G401 (cell line): ENCODE results near the gene SEPTIN7. TPM values are rescaled to one million over a fixed set of nuclear protein-coding genes. Genes with fewer than 3 reads are reported as not detected.
A peak's percentile ranks its signal among the peaks of the same experiment; 100 is the strongest.

ENCODE experiments used
- DNase-seq: peaks from one replicate; pipeline ENCODE4 v3.0.0-alpha.2; 2015; ENCODE audit warnings: low spot score
- in situ Hi-C: cut with HindIII; loops from 2 replicates; pipeline ENCODE4 v1.10.0; 2016; ENCODE audit warnings: low sequenced_read_pairs, mixed read lengths
- total RNA-seq: library from RNA; depleted of rRNA; stranded (reverse); fragments of >200 nt; shearing (Covaris generic); gene quantifications from 2 replicates; pipeline ENCODE4 v1.2.3, GENCODE V29; 2014

SEPTIN7 gene
- total RNA-seq, 1 experiment from 2014 or later, result 244 TPM

- in situ Hi-C loops, result no loop called here
- no peak for DNase-seq
These were observed 18.9 kb upstream of the SEPTIN7 start for GRCh38 chr7:35781767-35782515.

- no peak for DNase-seq
- in situ Hi-C loops, result no loop called here
These were observed 16.5 kb upstream of the SEPTIN7 start for GRCh38 chr7:35784332-35784731.

DNA sequence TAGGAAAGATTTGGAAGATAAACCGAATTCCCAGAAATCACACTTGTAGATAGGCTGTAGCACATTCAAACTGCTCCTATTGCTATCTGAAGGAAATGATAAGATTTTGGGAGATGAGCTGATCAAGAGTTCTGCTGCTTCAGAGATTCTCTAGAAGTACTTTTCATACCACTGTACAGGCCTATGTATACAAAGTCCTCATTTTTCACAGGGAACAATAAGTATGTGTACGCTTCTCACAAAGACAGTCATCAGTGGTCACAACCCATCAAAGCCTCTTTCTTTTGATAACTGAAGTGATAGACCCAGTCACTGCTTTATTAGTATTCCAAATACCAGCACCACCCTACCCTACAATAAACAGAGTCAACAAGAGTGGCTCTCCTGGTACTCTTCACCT lies 15.6 kb upstream of the SEPTIN7 start:
- in situ Hi-C loops, result no loop called here

DNA sequence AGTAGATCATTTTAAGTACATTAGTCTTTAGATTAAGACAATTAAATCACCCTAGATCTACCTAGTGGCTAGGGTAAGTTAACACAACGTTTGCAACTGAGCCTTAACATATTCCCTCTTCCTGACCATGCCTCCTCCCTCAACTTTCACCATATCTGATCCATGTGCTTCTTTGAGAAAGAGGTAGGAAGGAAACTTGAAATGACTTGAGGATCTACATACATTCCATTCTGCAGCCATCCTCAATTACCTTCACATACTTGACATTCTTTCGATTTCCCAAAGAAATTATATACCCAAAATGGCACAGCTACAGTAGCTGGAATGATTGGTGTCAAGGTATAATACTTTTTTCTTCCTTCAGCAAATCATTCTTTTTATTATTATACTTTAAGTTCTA lies 12.9 kb upstream of the SEPTIN7 start:
- DNase-seq, result no peak
- in situ Hi-C loops, result no loop called here

More for the DNA sequence above, 15.6 kb upstream of the SEPTIN7 start:
- no peak for DNase-seq

DNA sequence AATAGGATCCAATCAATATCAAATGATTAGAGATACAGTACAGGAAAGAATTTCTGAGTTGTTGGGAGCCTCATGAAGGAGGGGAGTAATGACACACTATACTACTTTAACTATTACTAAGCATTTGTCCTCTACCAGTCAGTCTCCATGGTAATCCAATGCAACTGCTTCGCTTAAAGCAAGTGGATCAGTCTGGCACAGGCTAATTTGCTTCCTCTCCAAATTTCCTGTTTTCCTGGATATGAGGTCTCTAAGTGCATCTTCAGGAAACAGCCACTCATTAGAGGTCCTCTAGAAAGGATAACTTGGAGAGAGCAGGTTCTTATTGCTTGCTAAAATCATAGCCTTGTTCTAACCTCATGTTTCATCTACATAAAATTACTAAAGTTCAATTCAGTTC lies 8.4 kb upstream of the SEPTIN7 start:
- in situ Hi-C loops, result no loop called here
- DNase-seq, result no peak

- in situ Hi-C loops, result no loop called here
These were observed 7.9 kb upstream of the SEPTIN7 start for GRCh38 chr7:35792873-35793489.

GRCh38 chr7:35797311-35797710 lies 3.5 kb upstream of the SEPTIN7 start:
- no peak for DNase-seq
- in situ Hi-C loops, result no loop called here

More at GRCh38 chr7:35792873-35793489, 7.9 kb upstream of the SEPTIN7 start:
- DNase-seq, result no peak

DNA sequence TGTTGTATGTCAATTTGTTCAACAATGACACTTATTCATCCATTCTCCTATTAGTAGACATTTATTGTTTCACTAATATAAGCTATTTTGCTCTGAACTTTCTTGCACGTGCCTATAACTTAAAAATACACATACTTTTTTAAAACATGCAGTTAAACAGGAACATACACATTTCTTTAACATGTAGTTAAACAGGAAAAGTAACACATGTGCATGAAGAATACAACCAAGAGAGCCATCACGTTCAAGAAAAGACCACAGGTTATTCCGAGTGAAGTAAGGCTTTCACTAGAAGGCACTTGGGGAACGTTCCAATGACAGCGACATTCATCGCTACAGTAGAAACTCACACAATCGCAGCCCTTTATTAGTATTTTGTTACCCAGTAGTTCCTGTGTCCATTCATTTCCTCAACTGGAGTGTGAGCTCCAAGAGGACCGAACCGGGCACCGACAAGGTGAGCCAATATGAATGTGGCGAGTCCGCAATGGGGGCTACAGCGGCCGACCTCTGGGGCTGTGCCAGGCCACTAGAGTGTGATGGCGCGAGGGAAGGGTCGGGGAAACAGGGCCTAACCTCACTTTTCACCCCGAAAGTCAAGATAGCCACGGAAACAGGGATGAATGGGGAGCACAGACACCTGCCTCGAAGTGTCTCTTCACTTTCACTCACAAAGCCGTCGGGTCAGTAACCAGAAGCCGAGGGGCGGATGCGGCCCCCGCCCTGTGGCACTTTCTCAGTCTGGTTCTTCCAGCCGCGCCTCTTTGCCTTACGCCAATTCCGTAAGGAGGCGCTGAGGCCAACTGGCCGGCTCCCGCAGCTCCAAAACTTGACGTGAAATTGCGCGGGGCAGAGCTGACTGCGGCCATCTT lies 775 bp upstream of the SEPTIN7 start:
- peak; percentile 90 for DNase-seq
- in situ Hi-C loops, result no loop called here

DNA sequence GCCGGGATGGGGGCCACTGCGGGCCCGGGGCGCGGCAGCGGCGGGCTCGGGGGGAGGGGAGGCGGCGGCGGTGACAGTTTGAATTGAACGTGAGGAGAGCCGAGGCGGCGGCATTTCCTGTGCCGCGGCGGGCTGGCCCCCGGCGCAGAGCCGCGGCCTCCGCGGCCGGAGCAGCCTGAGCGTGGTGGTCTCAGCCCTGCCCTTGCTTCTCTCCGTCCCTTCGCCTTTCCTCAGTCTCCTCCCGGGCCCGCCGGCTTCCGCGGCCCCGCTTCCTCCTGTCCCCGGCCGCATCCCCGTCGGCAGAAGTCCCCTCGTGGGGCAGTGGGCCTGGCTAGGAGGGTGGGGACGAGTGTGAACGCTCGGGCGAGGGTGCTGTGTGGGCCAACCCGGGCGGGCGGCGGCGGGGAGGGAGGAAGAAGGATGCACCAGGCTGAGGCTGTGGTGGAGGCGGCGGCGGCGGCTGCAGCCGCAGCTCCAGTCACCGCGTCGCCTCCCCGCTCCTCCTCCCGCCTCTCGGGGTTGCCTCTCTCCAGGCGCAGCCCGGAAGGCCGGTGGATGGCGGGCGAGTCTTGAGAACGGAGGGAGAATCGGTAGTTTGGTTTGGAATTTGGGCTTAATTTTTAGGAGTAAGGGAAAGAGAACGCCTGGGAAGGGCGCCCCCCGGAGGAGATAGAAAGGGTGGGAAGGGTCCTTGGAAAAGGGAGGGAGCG lies 690 bp downstream of the SEPTIN7 start:
- in situ Hi-C loops, result no loop called here
- DNase-seq, result peak; percentile 74

DNA sequence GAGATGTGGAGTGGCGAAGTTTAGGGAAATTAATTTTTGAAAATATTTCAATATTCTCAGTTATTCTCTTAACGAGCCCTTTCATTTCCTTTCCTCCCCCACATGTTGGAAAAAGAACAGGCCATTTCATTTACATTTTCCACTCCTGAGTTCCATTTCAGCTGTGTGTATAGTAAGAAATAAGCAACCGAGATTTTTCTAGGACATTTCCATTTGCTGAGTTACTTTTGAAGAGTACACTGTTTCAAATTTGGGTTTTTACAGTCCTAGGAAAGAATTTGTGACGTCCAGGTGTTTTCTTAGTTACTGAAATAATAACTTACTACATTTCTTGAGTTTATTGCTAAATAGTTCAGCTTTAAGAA lies 1.2 kb downstream of the SEPTIN7 start:
- in situ Hi-C loops, result no loop called here
- DNase-seq, result no peak

GRCh38 chr7:35802649-35803048 lies 1.8 kb downstream of the SEPTIN7 start:
- in situ Hi-C loops, result no loop called here
- no peak for DNase-seq

GRCh38 chr7:35804231-35804970 lies 3.5 kb downstream of the SEPTIN7 start:
- no peak for DNase-seq
- in situ Hi-C loops, result no loop called here

GRCh38 chr7:35805876-35806275 lies 5.0 kb downstream of the SEPTIN7 start:
- in situ Hi-C loops, result no loop called here
- DNase-seq, result peak; percentile 23

DNA sequence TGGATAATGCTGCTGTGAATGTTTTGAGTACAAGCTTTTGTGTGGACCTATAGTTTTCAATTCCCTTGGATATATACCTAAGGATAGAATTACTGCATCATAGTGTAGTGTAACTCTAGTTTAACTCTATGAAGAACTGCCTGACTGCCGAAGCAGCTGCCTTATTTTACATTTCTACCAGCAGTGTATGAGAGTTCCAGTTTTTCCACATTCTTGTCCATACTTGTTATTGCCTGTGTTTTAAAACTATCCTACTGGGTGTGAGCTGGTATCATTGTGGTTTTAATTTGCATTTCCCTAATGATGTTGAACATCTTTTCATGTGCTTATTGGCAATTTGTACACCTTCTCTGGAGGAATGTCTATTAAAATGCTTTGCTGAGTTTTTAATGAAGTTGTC lies 15.7 kb downstream of the SEPTIN7 start:
- in situ Hi-C loops, result no loop called here
- no peak for DNase-seq

- no peak for DNase-seq
- in situ Hi-C loops, result no loop called here
These were observed 16.3 kb downstream of the SEPTIN7 start for GRCh38 chr7:35817181-35817580.

- in situ Hi-C loops, result no loop called here
- no peak for DNase-seq
These were observed 17.1 kb downstream of the SEPTIN7 start for GRCh38 chr7:35817930-35818329.

DNA sequence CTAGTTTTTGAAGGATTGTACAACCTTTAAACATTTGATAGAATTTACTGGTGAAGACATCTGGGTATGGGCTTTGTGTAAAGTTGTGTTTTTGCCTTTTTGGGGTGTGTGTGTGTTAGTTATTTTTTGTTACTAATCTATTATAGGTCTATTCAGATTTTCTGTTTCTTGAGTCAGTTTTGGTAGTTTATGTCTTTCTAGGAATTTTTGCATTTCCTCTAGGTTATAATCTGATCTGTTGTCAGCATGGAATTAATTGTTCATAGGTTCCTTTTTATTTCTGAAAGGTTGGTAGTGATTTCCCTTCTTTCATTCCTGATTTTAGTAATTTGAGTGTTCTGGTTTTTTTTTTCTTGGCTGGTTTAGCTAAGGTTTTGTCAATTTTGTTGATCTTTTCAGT lies 17.7 kb downstream of the SEPTIN7 start:
- DNase-seq, result no peak
- in situ Hi-C loops, result no loop called here

DNA sequence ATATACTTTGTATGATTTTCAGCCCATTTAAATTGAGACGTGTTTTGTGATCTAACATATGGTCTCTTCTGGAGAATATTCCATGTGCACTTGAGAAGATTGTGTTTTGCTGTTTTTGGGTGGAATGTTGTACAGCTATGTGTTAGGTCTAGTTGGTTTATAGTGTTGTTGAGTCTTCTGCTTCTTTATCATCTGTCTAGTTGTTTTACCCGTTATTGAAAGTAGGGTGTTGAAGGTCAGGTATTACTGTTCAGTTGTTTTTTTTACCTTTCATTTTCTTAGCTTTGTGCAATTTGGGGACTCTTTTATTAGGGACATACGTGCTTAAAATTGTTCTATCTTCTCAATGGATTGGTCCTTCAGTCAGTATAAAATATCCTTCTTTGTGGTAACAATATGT lies 18.5 kb downstream of the SEPTIN7 start:
- in situ Hi-C loops, result no loop called here
- DNase-seq, result no peak
